ENCODE data around the gene ADAM19.

ADAM19 gene

DNA sequence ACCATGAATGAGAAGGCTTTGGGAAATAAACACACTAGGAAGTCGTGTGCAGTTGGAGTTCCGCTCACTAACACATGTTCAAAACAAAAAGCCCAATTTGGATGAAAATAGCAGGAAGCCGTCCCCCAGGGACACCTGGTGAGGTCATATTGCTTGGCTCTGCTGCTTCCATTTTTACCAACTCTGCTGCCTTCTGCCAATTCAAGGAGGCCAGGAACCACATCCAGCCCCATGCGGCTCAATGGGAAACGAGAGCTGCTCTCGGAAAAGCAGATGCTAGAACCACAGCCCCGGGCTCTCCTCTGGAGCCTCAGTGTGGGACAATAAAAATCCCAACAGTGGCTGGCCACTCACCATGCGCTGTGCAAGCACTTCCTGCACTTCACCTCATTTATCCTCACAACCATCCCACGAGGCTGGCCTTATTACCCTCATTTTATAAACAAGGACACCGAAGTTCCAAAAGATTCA is 13.4 kb downstream of the ADAM19 start:
- peak; percentile 87 for DNase-seq (ENCODE audit: low spot score)

DNA sequence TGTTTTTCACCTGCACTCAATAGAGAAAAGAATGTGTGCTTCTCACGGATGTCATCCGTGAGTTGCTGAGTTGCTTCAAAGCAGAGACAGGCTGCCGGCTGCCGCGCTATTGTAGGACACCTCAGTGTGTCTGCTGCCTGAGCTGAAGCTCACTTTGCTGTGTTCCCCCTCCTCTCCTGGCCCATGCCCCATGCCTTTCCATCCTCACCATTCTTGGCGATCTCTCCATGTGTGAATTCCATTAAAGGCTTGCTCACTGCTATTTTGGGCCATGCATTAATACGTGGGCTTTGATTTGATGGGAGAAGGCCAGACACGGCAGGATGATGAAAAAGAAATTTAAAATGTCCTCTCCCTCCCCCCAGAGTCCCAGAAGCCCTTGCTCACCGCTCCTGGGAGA is 14.5 kb downstream of the ADAM19 start:
- no peak for DNase-seq (ENCODE audit: low spot score)

DNA sequence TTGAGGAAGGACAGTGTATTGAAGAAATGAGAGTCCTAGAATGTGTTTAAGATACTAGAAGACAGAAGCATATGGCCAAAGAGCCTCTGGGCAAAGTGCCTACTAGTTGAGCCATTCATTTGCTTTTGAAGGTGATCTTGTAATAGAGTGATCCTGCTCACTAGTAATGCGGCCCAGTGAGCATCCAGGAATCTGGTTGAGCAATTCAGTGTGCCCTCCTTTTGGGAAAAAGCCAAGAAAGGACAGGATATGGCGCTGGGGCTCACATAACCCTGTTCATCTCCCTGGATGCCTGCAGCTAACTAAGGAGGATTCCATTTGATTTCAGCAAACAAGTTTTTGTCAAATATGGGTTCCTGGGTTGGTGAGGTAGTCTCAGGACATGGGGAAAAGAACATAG is 16.3 kb downstream of the ADAM19 start:
- peak; percentile 79 for DNase-seq (ENCODE audit: low spot score)

DNA sequence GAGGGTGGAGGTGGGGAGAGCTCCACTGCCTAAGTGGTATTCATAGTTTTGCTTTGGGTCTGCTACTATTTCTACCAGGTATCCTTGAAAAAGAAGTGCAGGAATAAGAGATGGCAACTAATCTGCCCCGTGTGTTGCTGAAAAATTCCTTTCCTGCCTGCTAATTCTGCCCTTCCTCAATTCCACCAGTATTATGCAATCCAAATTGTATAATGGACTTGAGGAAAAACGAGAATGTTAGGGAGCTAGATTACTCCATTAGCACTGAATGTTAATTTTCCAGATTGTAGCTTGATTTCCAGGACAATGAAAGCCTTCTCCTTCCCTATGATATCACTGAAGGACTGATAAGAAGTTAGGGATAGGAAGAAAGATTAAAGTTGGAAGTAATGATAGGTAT is 16.9 kb downstream of the ADAM19 start:
- no peak for DNase-seq (ENCODE audit: low spot score)

DNA sequence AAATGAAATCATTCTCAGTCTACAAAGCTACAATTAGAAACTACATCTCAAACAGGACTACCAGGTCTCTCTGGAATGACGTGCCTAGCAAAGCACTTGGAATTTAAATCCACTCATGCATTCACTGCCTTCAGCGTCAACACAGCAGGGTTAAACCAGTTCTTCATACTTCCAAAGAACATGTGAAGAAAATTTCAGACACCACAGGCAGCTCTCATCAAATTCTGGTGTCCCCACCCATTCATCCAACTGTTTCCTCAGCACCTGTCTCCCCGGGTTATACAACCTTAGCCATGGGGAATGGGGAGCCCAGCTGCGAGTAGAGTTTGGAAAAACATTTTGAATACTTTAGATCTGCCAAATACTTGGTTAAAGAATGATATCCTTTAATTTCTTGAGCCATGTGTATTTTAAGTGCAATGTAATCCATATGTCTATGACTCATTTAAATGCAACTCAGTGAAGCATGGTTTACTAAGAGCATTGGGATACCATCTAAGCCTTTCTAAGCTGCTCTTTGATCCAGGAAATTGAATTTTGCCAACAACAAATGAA is 17.5 kb downstream of the ADAM19 start:
- no peak for DNase-seq (ENCODE audit: low spot score)

DNA sequence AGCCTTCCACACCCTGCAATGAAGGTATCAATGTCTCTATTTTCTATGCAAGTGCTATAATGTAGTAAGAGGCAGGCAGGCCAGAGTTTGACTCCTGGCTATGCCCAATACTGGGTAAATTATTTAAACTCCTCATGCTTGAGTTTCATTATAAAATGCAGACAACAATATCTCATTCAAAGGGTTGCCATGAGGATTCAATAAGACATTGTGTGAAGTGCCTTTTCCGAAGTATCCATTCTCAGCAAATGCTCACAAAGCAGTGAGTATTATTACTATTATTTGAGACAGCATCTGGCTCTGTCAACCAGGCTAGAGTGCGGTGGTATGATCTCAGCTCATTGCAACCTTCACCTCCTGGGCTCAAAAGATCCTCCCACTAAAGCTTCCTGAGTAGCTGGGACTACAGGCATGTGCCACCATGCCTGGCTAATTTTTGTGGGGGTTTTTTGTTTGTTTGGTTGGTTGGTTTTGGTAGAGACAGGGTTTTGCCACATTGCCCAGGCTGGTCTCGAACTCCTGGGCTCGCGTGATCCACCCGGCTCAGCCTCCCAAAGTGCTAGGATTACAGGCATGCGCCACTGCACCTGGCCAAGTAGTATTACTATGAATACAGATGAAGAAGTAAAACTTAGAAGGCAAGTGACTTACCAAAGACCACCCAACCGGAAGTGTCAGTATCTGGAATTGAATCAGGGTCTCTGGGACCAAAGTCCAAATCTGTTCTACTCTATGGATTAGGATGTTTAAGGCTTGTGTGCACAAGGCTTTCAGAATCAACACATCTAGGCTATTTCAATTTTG is 18.8 kb downstream of the ADAM19 start:
- DNase-seq (ENCODE audit: low spot score): no peak

DNA sequence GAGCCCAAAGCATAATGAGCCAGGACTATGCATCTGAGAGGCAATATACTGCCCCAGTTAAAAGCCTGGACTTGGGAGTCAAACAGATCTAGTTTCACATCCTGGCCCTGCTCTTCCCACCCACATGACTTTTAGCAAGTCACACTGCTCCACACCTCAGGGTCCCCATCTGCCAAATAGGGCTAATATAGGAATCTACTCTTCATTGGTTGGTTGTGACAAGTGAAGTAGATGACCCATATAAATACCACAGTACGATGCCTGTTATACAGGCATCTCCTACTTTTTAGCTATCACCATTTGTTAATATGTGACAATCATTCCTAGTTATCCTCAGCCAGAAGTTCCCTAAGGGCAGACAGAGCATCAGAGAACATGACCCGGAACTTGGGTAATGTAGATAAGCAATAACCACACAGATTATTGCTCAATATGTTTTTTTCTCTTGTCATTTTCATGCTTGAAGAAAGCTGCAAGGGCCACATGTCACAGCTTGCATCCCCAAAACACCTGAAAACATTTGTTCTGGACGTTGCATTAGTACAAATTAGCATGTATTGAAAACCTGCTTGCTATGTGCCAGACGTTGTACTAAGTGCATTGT is 20.4 kb downstream of the ADAM19 start:
- no peak for DNase-seq (ENCODE audit: low spot score)

DNA sequence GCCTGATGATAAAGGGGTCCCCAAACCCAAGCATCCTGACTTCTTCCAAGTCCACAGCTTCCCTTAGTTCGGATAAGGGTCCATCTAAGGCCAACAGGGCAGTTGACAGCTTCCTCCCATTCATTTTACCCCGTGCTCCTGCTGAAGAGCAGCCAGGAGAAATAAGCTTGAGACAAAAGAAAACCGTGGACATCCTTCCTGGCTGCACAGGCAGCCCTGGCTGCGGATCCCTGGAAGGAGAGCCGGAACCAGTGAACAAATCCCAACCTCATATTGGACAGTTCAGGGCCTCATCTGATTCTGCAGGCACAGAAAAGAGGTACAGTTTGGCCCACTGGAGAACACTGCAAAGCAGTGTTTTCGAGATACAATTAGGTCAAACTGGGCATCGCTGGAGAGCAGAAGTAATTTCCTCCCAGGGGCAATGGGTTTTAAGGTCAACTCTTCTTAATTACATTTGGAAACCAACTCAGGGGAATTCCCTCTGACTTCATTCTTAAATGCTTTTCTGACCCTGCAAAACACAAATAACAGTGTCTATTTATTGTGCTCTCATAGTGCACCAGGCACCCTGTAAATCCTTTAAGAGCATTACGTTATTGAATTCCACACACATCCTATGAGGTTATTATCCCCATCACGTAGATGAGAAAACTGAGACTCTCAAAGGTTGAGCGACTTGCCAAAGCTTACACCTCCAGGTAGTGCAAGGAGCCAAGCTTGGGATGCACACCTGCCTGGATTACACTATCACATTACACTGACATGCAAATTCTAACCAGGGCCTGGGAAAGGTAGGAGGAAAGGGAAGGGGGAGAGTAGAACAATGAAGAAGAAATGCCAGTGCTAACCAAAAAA is 21.2 kb downstream of the ADAM19 start:
- DNase-seq (ENCODE audit: low spot score): no peak

DNA sequence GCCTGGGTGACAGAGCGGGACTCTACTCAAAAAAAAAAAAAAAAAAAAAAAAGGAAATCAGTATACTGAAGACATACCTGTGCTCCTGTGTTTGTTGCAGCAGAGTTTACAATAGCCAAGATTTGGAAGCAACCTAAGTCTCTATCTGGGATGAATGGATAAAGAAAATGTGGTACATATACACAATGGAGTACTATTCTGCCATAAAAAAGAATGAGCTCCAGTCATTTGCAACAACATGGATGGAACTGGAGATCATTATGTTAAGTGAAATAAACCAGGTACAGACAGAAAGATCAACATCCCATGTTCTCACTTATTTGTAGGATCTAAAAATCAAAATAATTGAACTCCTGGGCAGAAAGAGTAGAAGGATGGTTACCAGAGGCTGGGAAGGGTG is 22.9 kb downstream of the ADAM19 start:
- DNase-seq (ENCODE audit: low spot score): no peak

DNA sequence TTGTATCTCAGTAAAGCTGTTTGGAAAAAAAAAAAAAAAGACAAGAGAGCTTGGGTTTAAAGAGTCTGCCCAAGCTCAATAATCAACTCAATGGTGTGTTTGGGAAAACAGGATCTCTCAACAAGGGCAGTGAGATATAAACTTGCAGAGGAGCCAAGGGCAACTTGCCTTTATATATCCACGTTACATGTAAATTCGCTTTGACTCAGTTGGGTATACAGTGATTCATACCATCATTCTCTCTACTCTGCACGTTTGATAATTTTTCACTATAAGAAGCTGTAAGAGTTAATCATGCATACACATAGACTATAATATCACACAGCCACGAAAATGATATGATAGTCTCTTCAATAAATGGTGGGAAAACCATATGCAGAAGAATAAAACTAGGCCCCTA is 24.9 kb downstream of the ADAM19 start:
- DNase-seq (ENCODE audit: low spot score): no peak

DNA sequence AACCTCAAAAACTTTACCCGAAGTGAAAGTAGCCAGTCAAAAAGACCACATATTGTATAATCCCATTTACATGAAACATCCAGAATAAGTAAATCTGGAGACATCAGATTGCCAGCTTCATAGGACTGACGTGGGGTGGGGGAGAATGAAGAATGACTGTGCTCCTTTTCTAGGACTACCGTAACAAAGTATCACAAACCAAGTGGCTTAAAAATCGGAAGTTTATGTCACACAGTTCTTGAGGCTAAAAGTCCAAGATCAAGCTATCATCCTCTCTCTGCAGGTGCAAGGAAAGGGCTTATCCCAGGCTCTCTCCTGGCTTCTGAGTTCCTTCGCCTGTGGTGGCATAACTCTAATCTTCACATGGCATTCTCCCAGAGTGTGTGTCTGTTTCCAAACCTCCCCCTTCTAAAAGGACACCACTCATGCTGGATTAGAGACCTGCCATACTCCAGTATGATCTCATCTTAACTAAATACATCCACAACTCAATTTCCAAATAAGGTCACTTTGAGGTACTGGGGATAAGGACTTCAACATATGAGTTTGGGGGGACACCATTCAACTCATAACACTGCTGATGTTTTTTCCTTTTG is 25.5 kb downstream of the ADAM19 start:
- DNase-seq (ENCODE audit: low spot score): no peak

DNA sequence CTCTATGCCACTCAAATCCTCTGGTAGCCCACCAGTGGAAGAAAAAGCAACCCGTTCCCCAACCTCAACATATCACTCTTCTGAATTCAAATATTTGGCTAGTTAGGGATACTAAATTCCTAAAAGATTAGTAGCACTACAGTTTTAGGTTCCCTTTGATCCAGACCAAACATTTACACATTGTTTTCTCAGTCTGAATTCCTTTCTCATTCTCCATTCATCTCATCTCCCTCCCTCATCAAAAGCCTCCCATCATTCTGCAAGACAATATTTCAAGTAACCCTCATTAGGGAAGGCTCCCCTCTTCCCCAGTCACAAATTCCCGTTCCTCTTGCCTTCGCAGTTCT is 26.3 kb downstream of the ADAM19 start:
- DNase-seq (ENCODE audit: low spot score): no peak

DNA sequence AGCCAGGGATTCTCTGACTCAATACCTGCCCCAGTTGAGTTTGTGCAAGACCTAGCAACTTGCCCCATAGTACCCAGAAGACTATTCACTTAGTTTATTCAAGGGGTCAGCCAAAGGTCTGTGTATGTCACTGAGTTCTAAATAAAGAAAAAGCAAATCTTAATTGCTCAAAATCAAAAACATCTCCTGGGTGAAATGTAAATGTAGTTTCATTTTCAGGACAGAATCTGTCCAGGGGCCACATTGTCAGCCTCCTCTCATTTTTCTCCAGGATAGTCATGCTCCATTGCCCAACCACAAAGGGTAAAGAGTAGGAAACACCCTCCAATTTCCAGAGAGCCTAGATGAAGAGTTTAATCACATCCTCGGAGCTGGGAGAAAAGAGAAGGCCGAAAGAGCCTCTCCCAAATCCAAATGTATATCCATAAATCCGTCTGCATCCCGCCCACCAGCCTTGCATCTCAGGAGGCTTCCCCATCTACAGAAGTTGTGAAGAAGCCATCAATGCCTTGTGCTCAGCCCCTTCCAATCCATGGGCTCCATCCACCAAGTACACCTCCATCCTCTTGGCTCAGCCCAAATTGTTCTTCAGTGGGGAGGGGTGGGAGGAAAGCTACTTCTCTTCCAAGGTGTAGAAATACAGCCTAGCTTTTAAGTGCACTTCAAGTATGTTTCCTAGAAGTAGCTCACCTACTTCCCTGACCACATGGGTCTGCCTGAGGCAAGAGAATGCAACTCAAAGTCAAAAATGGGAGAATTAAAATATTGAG is 26.9 kb downstream of the ADAM19 start:
- no peak for DNase-seq (ENCODE audit: low spot score)

DNA sequence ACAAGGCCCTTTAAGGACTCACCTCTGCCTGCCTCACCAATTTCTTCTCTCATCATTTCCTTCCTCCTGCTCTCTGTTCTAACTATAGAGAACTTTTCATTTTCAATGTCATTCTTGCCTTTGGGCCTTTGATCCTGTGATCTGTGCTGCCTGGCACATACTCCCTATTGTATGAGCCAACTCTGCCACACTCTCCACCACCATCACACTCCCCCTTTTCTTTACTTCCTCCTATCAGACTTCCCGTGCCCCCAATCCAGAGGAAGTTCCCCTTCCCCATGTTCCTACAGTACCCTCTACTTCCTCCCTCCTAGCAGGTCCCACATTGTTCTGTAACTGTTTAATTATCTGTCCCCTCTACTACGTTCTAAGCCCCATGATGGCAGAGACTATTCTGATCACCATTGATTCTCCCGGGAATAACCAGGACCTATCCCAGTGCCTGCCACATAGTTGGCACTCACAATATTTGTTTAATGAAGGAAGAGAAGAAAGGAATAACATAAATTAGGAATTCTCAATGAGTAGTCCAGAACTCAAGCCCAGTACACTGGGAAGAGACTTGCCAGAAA is 27.5 kb downstream of the ADAM19 start:
- no peak for DNase-seq (ENCODE audit: low spot score)

DNA sequence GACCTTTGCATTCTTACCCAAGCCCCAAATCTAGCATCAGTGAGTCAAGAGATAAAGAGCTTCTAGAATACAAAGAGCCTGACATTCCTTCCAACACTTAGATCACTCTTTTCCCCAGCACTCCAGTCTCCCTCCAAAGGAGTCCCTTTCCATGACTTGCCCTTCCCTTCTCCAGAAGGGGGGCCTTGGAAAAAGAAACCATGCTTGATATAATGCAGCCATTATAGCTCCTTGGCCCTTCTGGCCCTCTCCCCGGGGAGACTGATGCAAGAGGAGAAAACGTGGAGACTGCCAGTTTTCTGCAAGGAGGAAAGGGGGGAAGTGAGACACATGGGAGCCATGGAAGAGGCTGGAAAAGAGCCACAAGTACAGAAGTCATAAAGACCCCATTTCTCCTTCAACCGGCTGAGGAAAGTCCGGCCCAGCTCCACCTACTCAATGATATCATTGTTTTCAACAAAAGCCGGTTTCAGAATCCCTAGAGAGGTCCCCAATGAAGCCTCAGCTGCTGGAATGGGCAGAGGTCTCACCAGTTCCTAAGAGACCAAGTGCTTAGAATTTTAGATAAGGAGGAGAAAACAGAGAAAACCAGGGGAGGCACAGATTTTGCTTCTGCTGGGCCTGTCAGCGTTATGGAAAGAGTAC is 29.0 kb downstream of the ADAM19 start:
- no peak for DNase-seq (ENCODE audit: low spot score)

DNA sequence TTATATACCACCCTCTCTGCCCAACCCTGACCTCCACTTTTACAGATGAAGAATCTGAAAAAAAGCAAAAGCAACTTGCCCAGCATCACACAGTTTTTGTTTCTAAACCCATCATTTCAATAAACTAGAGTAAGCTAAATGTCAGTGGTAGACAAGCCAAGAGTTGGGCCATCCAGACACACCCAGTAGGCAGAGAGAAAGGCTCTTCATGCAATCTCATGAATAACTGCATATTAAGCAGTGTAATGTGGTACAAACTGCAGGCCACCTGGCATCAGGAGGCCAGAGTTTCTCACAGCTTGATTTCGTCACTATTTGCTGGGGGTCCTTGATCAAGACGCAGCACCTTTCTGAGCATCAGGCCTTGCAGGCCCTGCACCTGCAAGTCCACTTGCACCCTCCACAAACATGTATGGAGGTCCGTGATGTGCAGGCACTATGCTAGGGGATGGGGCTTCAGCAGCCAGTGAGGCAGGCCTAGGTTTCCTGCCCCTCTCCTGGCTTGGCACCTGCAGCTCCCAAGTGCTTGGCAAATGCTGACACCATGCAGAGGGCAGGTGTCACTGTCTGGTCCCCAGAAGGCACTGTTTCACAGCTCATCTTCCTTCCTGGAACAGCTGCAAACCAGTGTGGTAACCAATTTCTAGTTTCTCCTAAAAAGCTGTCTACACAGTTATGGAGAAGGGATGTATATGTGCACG is 29.8 kb downstream of the ADAM19 start:
- DNase-seq (ENCODE audit: low spot score): no peak

DNA sequence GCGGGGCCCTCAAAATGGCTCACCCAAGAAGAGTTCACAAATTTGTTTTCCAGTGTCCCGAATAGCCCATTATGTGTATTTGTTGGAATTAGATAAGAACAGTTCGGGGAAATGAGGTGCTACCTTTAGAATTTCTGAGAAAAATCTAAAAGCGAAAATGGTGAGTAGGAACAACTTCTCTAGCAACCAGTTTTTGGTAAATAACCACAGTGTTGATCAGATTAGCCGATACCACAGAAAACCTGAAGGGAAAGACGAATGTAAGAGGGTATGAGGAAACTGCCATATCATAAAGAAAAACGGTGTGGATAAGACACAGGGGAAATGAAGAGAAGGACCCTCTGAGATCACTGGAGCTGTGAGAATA is 31.0 kb downstream of the ADAM19 start:
- DNase-seq (ENCODE audit: low spot score): no peak

DNA sequence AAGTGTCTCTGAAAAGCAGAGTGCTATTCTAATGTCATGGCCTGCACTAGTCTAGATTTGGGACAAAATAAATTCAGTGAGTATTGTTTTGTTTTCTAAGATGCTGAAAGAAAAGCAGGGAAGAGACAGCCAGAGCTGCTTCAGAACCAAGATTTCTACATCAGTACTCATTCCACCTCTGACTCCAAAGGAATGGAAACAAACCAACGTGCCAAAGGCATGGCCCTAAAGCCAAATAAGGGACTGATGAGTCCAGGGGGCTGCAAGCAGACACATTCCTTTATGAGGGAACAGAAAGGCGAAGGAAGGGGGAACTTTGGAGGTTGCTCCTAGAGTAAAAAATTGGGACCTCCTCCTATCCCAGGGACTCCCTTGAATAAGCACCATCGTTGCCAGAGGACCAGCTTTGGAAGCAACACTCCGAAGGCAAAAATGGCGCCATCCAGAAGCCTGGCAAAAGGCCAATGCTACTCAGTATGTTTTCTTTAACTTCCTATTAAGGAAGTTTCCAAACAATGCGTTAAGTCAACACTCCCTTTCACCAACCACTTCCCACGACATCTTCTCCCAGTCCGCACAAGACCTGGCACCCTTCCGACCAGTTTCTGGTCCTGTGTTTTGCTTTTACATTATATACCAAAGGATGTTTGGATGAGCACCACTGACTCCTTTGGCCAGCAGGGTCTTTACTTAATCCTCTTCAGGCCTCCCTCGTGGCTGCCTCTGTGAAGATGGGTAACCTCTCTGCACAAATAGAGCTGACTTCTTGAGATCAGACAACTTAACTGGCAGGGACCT is 31.6 kb downstream of the ADAM19 start:
- DNase-seq (ENCODE audit: low spot score): no peak
